ENCODE measurements around the gene SCART1.
"Not testable (repeated sequence)": the region's sequence is repeated elsewhere in the genome, so short reads cannot be mapped to it uniquely, and the experiment has no call there.

Gene SCART1

DNA sequence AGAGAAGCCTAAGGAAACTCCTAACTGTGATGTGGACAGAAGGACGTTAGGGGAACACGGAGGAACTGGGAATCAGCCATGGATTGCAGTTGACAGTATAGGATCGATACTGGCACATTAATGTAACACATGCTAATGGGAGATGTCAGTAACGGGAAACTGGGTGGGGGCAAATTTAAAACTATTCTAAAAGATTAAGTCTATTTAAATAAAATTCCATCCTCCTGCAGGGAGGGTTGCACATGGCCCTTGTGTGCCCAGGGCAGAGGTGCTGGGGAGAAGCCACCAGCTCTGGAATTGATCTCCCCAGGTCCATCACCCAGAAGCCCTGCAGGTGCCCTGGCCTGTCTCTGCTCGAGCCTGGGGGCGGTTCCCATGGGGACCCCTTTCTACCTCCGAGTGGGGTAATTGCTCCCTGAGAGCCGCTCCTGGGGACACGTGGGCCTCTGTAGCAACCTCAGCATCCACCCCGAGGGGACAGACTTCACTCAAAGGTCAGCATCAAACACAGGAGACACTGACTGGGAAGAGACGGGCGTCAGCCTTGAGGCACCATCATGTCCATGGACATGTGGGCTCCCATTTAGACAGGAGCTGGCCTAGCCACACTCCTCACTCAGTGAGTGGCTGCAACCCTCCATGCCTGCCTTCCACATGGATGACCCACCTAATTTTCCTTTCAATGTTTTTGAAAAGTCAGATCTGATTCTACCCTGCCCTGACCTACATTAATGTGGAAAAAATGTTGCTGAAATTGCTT lies 21.1 kb downstream of the SCART1 start:
- DNase-seq: no peak

DNA sequence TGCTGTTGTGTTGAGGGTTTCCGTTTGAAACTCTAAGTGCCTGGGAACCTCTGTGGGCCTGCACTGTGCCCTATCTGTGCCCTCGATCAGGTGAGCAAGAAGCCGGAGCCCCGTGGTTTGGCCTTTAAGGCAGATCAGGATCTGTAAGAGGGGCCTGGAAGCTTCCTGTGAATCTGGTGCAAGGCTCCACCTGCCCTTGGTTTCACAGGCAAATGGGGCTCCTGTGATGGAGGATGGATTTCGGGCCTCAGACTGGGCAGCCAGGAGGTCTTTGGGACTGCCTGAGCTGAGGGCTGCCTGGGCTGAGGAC lies 21.6 kb downstream of the SCART1 start:
- no peak for DNase-seq

DNA sequence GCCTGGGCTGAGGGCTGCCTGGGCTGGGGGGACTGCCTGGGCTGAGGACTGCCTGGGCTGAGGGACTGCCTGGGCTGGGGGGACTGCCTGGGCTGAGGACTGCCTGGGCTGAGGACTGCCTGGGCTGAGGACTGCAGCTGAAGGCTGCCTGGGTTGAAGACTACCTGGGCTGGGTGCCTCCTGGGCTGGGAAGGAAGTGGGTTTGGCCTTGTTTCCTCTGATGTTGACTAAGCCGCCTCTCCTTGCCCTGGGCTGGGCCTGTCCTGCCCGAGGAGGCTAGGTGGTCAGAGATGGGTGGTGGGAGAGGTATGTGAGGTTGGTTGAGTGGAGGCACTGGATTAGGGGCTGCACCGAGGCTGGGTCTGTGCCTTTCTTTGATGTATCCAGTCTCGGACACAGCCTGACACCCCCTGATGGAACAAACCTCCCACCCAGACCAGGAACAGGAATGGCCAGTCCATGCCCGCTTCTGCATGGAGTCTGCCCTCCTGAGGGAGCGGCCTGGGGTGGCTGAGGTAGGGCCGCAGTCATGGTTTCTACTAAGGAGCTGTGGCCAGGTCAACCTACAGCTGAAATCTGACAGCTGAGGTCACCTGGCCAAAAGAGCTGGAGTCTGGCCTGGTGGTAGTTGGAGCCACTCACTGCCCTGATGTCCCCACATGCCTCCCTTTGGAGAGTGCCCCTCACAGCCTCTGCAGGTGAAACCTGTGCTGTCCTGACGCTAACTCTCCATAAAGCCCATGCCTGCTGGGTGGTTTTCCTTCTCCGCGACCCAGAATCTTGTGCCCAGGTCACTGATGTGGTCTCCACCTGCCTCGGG lies 22.3 kb downstream of the SCART1 start:
- DNase-seq: no peak

DNA sequence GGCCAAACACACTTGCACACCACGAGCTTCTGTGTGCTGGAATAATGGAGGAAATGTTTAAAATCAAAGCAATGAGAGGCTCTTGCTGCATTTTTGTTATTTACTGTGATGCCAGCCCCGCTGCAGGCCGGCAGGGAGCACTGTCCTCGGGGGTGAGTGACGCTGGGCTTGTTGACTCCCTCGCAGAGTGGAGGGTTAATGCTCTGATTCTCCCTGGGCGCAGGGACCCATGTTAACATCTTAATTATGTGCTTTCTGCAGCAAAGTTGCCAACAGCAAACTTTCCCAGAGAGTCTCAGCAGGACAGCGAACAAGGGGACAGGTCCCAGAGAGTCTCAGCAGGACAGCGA lies 22.9 kb downstream of the SCART1 start:
- no peak for DNase-seq

DNA sequence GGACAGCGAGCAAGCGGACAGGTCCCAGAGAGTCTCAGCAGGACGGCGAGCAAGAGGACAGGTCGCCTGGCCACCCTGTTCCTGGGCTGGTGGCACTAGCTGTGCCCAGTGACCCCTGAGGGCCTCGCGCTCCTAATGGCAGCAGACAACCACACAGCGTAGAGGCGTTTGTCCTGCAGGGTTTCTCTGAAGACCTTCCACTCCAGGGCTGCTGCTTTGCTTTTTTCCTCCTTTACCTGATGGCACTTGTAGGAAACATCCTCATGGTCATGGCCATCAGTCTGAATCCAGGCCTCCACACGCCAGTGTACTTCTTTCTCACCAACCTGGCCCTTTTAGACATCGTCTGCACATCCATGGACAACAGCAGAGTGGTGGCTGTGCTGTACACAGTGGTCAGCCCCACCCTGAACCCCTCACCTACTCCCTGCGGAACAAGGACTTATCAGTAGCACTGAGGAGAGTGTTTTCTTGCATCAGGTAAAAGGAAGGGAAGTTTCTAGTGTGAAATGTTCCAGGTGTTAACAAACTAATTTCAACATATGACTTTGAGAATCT lies 27.4 kb downstream of the SCART1 start:
- DNase-seq: no peak

DNA sequence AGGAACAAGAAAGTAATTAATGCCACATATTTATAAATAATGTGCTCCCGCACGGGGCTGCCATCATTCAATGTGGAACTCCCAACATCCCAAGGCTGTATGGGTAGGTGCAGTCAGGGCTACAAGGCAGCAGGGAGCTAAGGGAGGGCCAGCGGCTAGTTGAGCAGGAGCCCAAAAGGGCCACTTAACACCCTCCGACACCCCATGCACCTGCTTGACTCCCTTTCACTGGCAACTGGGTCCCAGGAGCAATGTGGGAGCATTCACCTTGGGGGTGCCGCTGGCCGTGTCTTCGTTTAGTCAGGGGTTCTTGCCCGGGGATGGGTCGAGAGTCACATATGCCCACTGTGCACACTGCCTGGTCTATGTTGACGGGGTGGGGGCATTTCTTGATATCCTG lies 27.9 kb downstream of the SCART1 start:
- no peak for DNase-seq

DNA sequence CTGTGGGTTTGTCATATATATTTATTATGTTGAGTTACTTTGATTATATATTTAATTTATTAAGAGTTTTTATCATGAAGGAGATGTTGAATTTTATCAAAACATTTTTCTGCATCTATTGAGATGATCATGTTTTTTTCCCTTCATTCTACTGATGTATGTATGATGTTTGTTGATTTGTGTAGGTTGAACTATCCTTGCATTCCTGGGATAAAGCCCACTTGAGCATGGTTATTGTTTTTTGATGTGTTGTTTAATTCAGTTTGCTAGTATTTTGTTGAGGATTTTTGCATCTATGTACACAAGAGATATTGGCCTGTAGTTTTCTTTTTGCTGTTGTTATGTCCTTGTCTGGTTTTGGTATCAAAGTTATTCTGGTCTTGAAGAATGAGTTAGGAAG lies 31.1 kb downstream of the SCART1 start:
- no peak for DNase-seq

DNA sequence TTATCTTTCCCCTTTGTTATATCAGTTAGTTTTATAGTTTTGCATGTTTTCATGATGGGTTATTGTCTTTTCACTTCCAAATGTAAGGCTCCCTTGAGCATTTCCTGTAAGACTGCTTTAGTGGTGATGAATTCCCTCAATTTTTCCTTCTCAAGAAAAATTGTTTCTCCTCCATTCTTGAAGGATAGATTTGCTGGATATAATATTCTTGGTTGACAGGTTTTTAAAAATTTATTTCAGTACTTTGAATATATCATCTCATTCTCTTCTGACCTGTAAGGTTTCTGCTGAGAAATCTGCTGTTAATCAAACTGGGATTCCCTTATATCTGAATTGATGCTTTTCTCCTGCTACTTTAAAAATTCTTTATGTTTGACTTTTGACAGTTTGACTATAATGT lies 33.3 kb downstream of the SCART1 start:
- no peak for DNase-seq

DNA sequence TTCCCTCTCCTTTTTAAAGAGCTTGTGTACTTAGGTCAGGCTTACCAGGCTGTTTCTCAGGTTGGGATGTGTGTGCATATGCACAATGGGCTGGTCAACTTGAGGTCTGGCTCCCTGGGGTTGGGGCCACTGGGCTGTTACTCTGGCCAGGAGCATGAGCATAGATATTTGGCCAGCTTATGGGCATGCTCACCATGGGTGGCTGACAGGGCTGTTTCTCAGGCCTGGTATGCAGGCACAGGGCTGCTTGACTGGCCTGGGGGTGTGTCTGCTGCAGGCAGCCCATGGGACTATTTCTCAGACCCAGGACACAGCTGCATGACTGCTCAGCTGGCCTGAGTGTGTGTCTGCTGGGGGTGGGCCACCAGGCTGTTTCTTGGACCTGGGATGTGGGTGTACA lies 34.6 kb downstream of the SCART1 start:
- DNase-seq: no peak

DNA sequence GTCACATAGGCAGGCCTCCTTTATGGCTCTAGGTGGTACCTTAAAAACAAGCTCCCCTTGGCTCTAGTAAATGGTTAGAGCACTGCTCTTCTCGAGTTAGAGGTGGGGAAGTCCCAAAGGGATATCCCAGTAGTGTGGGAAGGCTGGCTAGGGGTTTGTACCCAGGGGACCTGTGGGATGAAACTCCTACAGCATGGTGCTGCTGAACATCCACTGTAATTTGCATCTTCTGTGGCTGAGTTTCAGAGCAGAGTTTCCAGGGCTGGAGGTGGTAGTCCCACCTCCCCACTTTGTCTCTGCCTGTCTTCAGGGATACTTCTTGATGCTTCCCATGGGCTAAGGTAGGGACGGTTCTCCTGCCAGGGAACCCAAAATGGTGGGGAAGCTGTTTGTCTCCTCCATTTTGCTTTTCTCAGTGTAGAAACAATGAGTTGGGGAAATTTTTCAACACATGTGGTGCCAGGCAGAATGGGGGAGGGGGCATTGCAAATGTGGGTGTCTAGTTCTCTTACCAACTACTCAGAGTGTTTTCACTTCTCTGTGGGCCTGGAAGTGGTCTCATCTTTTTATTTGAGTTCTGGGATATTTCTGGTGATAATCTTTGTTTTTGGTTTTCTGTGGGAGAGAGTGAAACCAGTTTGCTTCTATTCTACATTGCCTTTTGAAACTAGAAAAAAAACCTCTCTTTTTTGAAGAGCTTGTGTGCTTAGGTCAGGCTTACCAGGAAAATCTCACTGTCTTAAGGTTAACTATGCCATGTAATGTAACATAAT lies 36.3 kb downstream of the SCART1 start:
- no peak for DNase-seq

DNA sequence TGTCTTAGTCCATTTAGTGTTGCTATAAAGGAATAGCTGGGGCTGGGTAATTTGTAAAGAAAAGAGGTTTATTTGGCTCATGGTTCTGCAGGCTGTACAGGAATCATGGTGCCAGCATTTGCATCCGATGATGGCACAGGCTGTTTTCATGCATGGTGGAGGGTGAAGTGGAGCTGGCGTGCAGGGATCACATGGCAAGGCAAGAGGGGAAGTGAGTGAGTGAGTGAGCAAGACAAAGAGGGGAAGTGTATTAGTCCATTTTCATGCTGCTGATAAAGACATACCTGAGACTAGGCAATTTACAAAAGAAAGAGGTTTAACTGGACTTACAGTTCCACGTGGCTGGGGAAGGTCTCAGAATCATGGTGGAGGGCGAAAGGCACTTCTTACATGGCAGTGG lies 39.8 kb downstream of the SCART1 start:
- not testable (repeated sequence) for DNase-seq

DNA sequence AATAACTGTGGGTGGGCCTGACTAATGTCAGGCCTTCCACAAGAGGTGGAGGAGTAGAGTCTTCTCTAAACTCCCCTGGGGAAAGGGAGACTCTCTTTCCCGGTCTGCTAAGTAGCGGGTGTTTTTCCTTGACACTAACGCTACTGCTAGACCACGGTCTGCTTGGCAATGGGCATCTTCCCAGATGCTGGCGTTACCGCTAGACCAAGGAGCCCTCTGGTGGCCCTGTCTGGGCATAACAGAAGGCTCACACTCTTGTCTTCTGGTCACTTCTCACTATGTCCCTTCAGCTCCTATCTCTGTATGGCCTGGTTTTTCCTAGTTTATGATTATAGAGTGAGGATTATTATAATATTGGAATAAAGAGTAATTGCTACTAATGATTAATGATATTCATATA lies 43.6 kb downstream of the SCART1 start:
- DNase-seq: not testable (repeated sequence)

DNA sequence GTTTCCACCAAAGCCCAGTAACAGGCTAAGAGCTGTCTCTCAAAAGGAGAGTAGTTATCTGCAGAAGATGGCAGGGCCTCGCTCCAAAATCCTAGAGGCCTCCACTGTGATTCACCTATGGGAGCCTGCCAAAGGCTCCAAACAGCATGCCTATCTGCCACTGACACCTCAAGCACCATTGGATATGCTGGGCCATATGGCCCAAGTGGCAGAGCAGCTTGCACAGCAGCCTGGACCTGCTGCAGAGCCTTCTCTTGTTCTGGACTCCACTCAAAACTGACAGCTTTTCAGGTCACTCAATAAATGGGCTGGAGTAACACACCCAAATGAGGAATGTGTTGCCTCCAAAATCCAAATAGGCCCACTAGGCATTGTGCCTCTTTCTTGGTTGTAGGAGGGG lies 45.4 kb downstream of the SCART1 start:
- not testable (repeated sequence) for DNase-seq

DNA sequence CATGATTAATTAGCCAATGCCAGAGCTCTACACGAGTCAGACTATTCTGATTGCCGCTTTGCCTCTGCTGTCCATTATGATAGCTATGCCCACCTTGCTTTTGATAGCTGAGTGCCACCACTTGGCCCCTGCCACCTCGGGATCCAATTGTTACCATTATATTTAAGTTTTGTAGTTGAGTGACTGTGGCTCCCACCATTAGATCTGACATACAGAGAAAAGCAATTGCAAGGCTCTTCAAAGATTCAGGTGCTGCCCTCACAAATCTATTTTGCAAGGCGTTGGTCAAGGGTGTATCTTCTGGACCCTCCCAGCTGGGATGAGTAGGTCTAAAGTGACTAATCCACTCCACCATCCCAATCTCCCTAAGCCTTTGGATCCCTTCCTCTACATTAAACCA lies 47.2 kb downstream of the SCART1 start:
- not testable (repeated sequence) for DNase-seq

DNA sequence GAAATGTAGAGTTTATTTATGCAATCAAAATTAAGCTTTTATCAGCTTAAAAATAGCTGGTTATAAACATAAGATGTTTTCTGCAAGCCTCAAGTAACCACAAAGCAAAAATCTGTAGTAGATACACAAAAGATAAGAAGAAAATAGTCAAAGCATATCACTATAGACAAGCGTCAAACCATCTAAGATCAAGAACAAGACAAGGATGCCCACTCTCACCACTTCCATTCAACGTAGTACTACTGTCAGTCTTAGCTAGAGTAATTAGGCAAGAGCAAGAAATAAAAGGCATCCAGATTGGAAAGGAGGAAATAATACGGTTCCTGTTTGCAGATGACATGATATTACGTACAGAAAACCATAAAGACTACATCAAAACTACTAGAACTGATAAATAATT lies 56.0 kb downstream of the SCART1 start:
- no peak for DNase-seq

DNA sequence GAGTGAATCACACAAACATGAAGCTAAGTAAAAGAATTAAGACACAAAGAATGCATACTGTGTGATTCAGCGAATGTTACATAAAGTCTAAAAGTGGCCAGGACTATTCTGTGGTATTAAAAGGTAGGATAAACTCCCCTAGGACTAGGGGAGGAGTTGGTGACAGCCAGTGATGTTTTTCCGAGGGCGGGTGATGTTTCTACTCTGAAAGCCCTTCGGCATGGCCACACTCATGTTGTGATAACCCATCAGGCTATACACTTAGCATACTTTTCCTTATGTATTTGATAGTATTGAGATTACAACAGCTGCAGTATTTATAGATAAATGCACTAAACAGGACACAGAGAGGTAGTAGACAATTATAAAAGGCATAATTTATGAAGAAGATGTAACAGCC lies 57.7 kb downstream of the SCART1 start:
- DNase-seq: no peak

DNA sequence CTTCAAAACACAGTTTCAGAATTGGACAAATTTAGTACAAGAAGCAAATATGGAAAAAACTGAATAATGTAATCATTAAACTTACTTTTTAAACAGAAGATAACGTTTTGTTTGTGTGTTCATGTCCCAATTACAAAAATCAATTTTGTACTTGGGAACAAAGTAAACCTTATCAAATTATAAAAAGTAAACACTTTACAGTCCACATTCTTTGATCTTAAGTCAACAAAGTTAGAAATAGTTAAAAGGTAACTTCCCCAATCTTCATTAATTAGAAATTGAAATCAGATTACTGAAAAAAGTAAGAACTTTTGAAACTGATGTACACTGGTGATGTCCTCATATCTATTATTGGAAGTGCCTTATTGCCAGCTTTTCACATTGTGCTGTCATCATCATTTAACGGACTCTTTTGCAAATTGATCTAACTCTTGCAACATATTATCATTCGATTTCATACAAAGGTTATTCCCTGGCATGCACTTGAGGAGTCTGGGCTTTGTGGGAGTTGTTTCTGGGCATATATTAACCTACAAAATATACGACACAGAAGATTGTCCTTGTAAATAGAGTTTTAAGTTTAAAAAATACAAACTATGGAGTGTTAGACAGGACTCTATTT lies 58.3 kb downstream of the SCART1 start:
- DNase-seq: no peak

DNA sequence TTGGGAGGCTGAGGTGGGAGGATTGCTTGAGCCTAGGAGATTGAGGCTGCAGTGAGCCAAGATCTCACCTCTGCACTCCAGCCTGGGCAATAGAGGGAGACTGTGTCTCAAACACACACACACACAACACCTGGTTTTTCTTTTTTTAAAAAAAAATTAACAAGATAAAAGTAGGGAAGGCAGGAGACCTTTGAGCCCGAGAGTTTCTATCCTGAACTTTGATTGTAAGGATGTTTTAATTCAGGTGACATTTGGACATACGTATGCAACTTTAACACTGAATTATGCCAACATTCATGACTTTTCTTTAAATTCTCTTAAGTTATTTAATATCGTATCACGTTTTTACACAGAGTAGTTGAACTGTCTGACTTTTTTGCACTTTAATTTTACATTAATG lies 61.7 kb downstream of the SCART1 start:
- DNase-seq: no peak

DNA sequence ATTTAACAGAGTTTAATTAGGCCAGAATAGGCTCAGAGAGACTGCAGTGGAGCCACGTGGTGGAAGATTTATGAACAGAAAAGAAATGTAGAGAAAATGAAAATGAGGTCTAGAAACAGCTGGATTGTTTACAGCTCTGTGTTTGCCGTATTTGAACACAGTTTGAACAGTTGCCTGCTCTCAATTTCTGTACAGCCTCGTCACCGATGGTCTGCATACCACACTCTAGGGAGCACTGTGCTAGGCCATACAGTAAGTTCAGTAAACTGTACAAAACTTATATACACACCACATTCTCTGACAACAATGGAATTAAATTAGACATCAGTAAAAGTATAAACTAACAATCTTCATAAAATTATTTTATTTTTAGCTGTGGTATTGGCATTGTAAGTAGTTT lies 62.3 kb downstream of the SCART1 start:
- DNase-seq: no peak

DNA sequence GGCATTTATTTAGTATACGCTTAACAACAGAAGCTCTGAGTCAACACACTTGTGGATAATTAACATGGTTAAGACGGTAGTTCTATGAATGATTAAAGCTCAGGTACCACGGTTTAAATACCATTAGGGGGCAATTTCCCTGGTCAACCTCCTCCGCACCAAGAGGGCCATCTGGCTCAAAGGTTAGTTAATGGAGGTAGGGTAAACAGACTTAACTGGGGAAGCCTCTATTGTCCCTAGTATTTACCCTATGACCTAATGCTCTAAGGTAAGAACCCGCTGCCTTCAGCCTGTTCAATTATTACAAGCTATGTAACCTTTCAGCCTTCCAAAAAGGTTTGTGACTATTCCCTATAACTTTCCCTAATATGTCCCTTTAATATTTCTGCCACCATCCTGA lies 64.8 kb downstream of the SCART1 start:
- DNase-seq: not testable (repeated sequence)

Data from suppressor macrophage treated with lipopolysaccharide for 1 hour (primary cell).